Measurements from ENCODE around the gene C1orf226. TPM values are rescaled to one million over a fixed set of nuclear protein-coding genes. Genes with fewer than 3 reads are reported as not detected.

Gene C1orf226
- total RNA-seq, 1 donor from 2014 or later, result not detected

- no peak overlapping the region for H3K4me3 Mint-ChIP-seq
- DNase-seq, result no peak
- H3K9me3 Mint-ChIP-seq, result no peaks in the 10 kb centered on the region
- H3K27me3 Mint-ChIP-seq, result peaks cover 23% of the 10 kb centered on the region
- TF ChIP-seq CTCF (IDR thresholded peaks at IDR 0.05), result no peak
- ChIA-PET POLR2A (no interaction called here), CTCF (no interaction called here)
- H3K27ac Mint-ChIP-seq, result no peak overlapping the region
- no peaks in the 10 kb centered on the region for H3K4me1 Mint-ChIP-seq
- no peak for ATAC-seq (ENCODE audit: low read depth)
- intact Hi-C loops (cut with micrococcal nuclease), result no loop called here
- H3K36me3 Mint-ChIP-seq (ENCODE audit: low read depth), result no peaks in the 10 kb centered on the region
These were observed 16.5 kb downstream of the C1orf226 start for GRCh38 chr1:162397943-162398560.

DNA sequence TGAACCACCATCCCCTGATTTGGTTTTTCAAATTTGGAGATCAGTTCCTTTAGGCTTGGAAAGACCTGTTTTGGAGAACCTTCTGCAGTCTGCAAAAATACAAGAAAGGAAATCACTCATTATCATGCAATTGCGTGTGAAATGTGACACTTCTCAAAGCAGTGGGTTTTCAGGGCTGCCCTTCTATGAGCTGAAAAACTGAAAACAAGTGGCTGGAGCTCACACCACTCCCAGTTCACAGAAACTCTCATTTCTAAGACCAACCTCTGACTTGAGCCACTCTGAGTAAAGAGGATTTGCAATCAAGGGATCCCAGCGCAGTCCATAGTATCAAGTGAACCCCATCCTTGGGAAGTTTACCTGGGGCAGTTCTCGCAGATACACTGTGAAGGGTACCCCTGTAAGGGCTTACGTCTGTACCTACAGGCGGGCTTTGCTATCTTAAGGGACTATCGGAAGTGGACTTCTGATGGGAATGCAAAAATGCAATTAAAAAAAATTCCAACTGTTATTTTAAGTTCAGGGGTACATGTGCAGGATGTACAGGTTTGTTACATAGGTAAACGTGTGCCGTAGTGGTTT, 17.6 kb downstream of the C1orf226 start:
- no peak for DNase-seq
- no peak overlapping the region for H3K4me3 Mint-ChIP-seq
- ChIA-PET CTCF (no interaction called here), POLR2A (no interaction called here)
- intact Hi-C loops (cut with micrococcal nuclease), result no loop called here
- ATAC-seq (ENCODE audit: low read depth), result no peak
- no peaks in the 10 kb centered on the region for H3K9me3 Mint-ChIP-seq
- no peaks in the 10 kb centered on the region for H3K36me3 Mint-ChIP-seq (ENCODE audit: low read depth)
- no peak overlapping the region for H3K27ac Mint-ChIP-seq
- H3K27me3 Mint-ChIP-seq, result peaks cover 23% of the 10 kb centered on the region
- no peak for TF ChIP-seq CTCF (IDR thresholded peaks at IDR 0.05)
- no peaks in the 10 kb centered on the region for H3K4me1 Mint-ChIP-seq

DNA sequence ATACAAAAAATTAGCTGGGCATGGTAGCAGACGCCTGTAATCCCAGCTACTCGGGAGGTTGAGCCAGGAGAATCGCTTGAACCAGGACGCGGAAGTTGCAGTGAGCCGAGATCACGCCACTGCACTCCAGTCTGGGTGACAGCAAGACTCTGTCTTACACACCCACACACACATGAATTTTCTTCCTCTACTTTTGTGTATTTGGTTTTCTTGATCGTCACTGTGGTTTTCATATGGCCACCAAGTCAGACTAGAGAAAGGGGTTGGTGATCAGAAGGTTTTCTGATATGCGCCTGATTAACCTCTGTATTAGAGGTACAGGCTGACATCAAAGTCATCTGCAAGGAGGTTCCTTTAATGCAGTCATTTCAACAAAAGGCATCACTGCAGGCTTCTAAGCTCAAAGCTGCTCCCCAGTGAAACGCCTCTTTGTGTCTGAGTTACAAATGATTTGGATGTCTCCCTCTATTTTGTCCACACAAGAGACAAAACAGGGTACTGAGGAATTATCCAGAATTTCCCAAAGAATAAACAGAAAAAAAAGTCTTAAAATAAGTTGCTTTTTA, 19.3 kb downstream of the C1orf226 start:
- ChIA-PET CTCF (no interaction called here), POLR2A (no interaction called here)
- peaks cover 23% of the 10 kb centered on the region for H3K27me3 Mint-ChIP-seq
- H3K9me3 Mint-ChIP-seq, result no peaks in the 10 kb centered on the region
- ATAC-seq (ENCODE audit: low read depth) (no peak), DNase-seq (no peak)
- H3K27ac Mint-ChIP-seq, result no peak overlapping the region
- TF ChIP-seq CTCF (IDR thresholded peaks at IDR 0.05), result no peak
- no peaks in the 10 kb centered on the region for H3K4me1 Mint-ChIP-seq
- no peaks in the 10 kb centered on the region for H3K36me3 Mint-ChIP-seq (ENCODE audit: low read depth)
- intact Hi-C loops (cut with micrococcal nuclease), result no loop called here
- H3K4me3 Mint-ChIP-seq, result no peak overlapping the region

DNA sequence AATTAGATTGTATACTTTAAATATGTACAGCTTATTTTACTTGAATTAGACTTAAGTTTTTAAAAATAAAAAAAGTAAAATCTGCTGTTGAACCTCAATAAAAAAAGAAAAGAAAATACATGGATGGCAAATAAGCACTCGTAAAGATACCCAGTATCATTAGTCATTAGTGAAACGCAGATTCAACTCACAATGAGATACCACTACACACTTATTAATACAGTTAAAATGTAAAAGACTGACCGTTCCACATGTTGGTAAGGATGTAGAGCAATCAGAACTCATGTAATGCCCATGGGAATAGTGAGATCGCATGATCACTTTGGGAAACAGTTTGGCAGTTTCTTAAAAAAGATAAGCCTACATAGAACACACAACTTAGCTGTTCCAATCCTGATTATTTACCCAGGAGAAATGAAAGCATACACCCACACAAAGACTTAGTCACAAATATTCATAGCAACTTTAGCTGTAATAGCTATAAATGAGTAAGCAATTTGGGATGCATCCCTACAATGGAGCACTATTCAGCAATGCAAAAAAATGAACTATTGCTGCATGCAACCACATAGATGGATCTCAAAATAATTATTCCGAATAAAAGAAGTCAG, 23.1 kb downstream of the C1orf226 start:
- ATAC-seq (ENCODE audit: low read depth) (no peak), DNase-seq (no peak)
- H3K9me3 Mint-ChIP-seq, result no peaks in the 10 kb centered on the region
- H3K4me1 Mint-ChIP-seq, result no peaks in the 10 kb centered on the region
- CTCF ChIA-PET, result no interaction called here
- POLR2A ChIA-PET, result no interaction called here
- no peaks in the 10 kb centered on the region for H3K36me3 Mint-ChIP-seq (ENCODE audit: low read depth)
- TF ChIP-seq CTCF (IDR thresholded peaks at IDR 0.05), result no peak
- H3K4me3 Mint-ChIP-seq, result no peak overlapping the region
- intact Hi-C loops (cut with micrococcal nuclease), result no loop called here
- H3K27ac Mint-ChIP-seq, result no peak overlapping the region
- peaks cover 9% of the 10 kb centered on the region for H3K27me3 Mint-ChIP-seq

DNA sequence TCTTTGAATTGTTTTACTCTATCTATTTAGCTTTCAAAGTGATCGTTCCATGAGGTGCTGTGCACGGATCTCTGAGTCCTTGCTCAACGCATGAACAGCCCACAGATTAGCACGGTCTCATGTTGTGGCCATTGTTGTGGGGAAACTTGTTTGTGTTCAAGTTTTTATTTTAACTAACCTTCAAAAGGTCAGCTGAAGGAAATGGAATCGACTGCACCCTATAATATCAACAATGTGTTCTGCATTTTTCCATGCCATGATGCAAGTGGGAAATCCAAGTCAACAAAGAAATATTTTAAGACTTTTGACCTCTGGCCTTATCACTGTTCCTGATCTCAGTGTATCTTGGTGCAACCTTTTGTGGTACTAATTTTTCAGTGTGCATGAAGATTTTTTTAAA, 24.3 kb downstream of the C1orf226 start:
- TF ChIP-seq CTCF (IDR thresholded peaks at IDR 0.05), result no peak
- ATAC-seq (ENCODE audit: low read depth) (no peak), DNase-seq (no peak)
- ChIA-PET POLR2A (no interaction called here), CTCF (no interaction called here)
- intact Hi-C loops (cut with micrococcal nuclease), result no loop called here
- Mint-ChIP-seq H3K4me3 (no peak overlapping the region), H3K4me1 (no peaks in the 10 kb centered on the region), H3K9me3 (no peaks in the 10 kb centered on the region), H3K27me3 (peaks cover 11% of the 10 kb centered on the region), H3K27ac (no peak overlapping the region), H3K36me3 (ENCODE audit: low read depth) (no peaks in the 10 kb centered on the region)
